IMR-90 (cell line): Measurements from ENCODE around the gene CD99L2. TPM values are rescaled to one million over a fixed set of nuclear protein-coding genes. Genes with fewer than 3 reads are reported as not detected.

Source experiments
- ATAC-seq: fragments of 200-7000 bp; cut with Tn5 transposase; 2 replicates; pipeline ENCODE4 v1.9.1; 2020; ENCODE audit warnings: low read depth, mild to moderate bottlenecking, moderate library complexity
- BruUV-seq: library from RNA; stranded (reverse); fragments of 400-500 nt; replicated peaks from 2 replicates; lab custom pipeline; 2021; lab: Mats Ljungman, UMichigan
- CTCF ChIA-PET: fragments of 300-600 bp; formaldehyde crosslinking; extraction: SDS; loops from one replicate; lab custom pipeline; 2021; ENCODE audit warnings: antibody characterized with exemption; lab: Yijun Ruan, JAX
- POLR2A ChIA-PET: fragments of 300-600 bp; sonication (Branson Sonifier 250); formaldehyde crosslinking; loops from one replicate; lab custom pipeline; 2022; ENCODE audit warnings: antibody characterized with exemption; ENCODE audit not compliant: unreplicated experiment; lab: Charles Lee
- DNase-seq: peaks from one replicate; pipeline ENCODE4 v3.0.0; 2013
- H2AFZ ChIP-seq: replicated peaks from 2 replicates; pipeline ENCODE3; 2013; ENCODE audit warnings: low read length, mild to moderate bottlenecking; ENCODE audit not compliant: poor library complexity
- H2AK5ac ChIP-seq: 2 replicates; pipeline ENCODE4 v1.6.1; 2013; ENCODE audit warnings: low read depth, low read length, inconsistent platforms
- H2AK9ac ChIP-seq: replicated peaks from 2 replicates; pipeline ENCODE3; 2013; ENCODE audit warnings: mild to moderate bottlenecking, low read depth, low read length, moderate library complexity; ENCODE audit not compliant: poor library complexity
- H2BK120ac ChIP-seq: 2 replicates; pipeline ENCODE4 v1.6.1; 2013; ENCODE audit warnings: low read depth, low read length, inconsistent platforms
- H2BK15ac ChIP-seq: 3 replicates; pipeline ENCODE4 v1.6.1; 2013; ENCODE audit warnings: low read depth, low read length, inconsistent platforms
- H2BK20ac ChIP-seq: 2 replicates; pipeline ENCODE4 v1.6.1; 2013; ENCODE audit warnings: low read depth, mild to moderate bottlenecking, inconsistent platforms, low read length, moderate library complexity
- H2BK5ac ChIP-seq: 2 replicates; pipeline ENCODE4 v1.6.1; 2013; ENCODE audit warnings: mild to moderate bottlenecking, low read depth, low read length, inconsistent platforms; ENCODE audit not compliant: poor library complexity, severe bottlenecking
- H3K14ac ChIP-seq: replicated peaks from 2 replicates; pipeline ENCODE4 v1.6.1; 2013; ENCODE audit warnings: low read depth, low read length, inconsistent platforms
- H3K18ac ChIP-seq: 2 replicates; pipeline ENCODE4 v1.6.1; 2013; ENCODE audit warnings: low read depth, low read length, control low read depth
- H3K23ac ChIP-seq: 2 replicates; pipeline ENCODE4 v1.6.1; 2013; ENCODE audit warnings: low read depth, low read length, inconsistent platforms
- H3K27ac ChIP-seq: 2 replicates; pipeline ENCODE4 v1.5.1; 2013; ENCODE audit warnings: mild to moderate bottlenecking, control low read depth, low read length; ENCODE audit not compliant: insufficient read depth
- H3K27me3 ChIP-seq: 2 replicates; pipeline ENCODE4 v1.6.1; 2013; ENCODE audit warnings: low read length; ENCODE audit not compliant: control insufficient read depth, insufficient read depth
- H3K36me3 ChIP-seq: 2 replicates; pipeline ENCODE4 v1.6.1; 2013; ENCODE audit warnings: low read length, mixed read lengths; ENCODE audit not compliant: control insufficient read depth, insufficient read depth
- H3K4ac ChIP-seq: 2 replicates; pipeline ENCODE4 v1.6.1; 2013; ENCODE audit warnings: low read depth, low read length, inconsistent platforms
- H3K4me1 ChIP-seq: 2 replicates; pipeline ENCODE4 v1.6.1; 2013; ENCODE audit warnings: low read length, mixed read lengths; ENCODE audit not compliant: control insufficient read depth, insufficient read depth
- H3K4me2 ChIP-seq: 2 replicates; pipeline ENCODE4 v1.6.1; 2013; ENCODE audit warnings: low read depth, mild to moderate bottlenecking, control low read depth, low read length, moderate library complexity
- H3K4me3 ChIP-seq: 2 replicates; pipeline ENCODE4 v1.5.1; 2013; ENCODE audit warnings: low read depth, mild to moderate bottlenecking, control low read depth, low read length, moderate library complexity; ENCODE audit not compliant: insufficient read depth
- H3K56ac ChIP-seq: 2 replicates; pipeline ENCODE4 v1.6.1; 2013; ENCODE audit warnings: low read length, inconsistent platforms; ENCODE audit not compliant: insufficient read depth; ENCODE audit errors: extremely low read depth
- H3K79me1 ChIP-seq, 2 experiments: 2 replicates each; pipeline ENCODE4 v1.6.1; 2013; ENCODE audit warnings: low read length in 2 of 2, inconsistent platforms in 1 of 2, low read depth in 1 of 2
- H3K9ac ChIP-seq: 2 replicates; pipeline ENCODE4 v1.6.1; 2013; ENCODE audit warnings: low read depth, low read length, control low read depth
- H3K9me1 ChIP-seq: 2 replicates; pipeline ENCODE4 v1.6.1; 2013; ENCODE audit warnings: low read length, inconsistent platforms; ENCODE audit not compliant: insufficient read depth
- H3K9me3 ChIP-seq: 2 replicates; pipeline ENCODE4 v1.6.1; 2013; ENCODE audit warnings: low read length; ENCODE audit not compliant: control insufficient read depth, insufficient read depth
- H4K20me1 ChIP-seq: 2 replicates; pipeline ENCODE4 v1.6.1; 2013; ENCODE audit warnings: low read length, inconsistent platforms; ENCODE audit not compliant: insufficient read depth
- H4K5ac ChIP-seq: 2 replicates; pipeline ENCODE4 v1.6.1; 2013; ENCODE audit warnings: mild to moderate bottlenecking, low read depth, low read length, control low read depth
- H4K8ac ChIP-seq, 2 experiments: 2 replicates each; pipeline ENCODE4 v1.6.1; 2013; ENCODE audit warnings: low read depth in 2 of 2, low read length in 2 of 2, control low read depth in 1 of 2, inconsistent platforms in 1 of 2
- H4K91ac ChIP-seq: 2 replicates; pipeline ENCODE4 v1.6.1; 2013; ENCODE audit warnings: low read depth, low read length, inconsistent platforms; ENCODE audit not compliant: insufficient read depth
- BHLHE40 ChIP-seq: fragments of 150-350 bp; IDR thresholded peaks from 2 replicates; pipeline ENCODE4 v1.6.1; 2016; ENCODE audit warnings: mild to moderate bottlenecking, low read depth, low read length
- CEBPB ChIP-seq: IDR thresholded peaks from 2 replicates; pipeline ENCODE4 v1.6.1; 2012; ENCODE audit warnings: low read depth, low read length, improper control_type of control experiment
- CHD1 ChIP-seq: IDR thresholded peaks from 2 replicates; pipeline ENCODE4 v1.6.1; 2012; ENCODE audit warnings: low read depth, low read length, improper control_type of control experiment
- FOS ChIP-seq: fragments of 150-350 bp; IDR thresholded peaks from 2 replicates; pipeline ENCODE4 v1.6.1; 2016; ENCODE audit warnings: low read depth, low read length
- MAFK ChIP-seq: IDR thresholded peaks from 2 replicates; pipeline ENCODE4 v1.6.1; 2012; ENCODE audit warnings: low read depth, low read length, improper control_type of control experiment
- MAZ ChIP-seq: IDR thresholded peaks from 2 replicates; pipeline ENCODE4 v1.6.1; 2012; ENCODE audit warnings: low read depth, mild to moderate bottlenecking, low read length, improper control_type of control experiment, moderate library complexity, borderline replicate concordance
- MXI1 ChIP-seq: IDR thresholded peaks from 2 replicates; pipeline ENCODE4 v1.6.1; 2012; ENCODE audit warnings: low read depth, mild to moderate bottlenecking, low read length, moderate library complexity, borderline replicate concordance
- NFE2L2 ChIP-seq: fragments of 150-350 bp; IDR thresholded peaks from 2 replicates; pipeline ENCODE4 v1.6.1; 2016; ENCODE audit warnings: low read depth, mild to moderate bottlenecking, low read length
- POLR2A ChIP-seq: IDR thresholded peaks from 2 replicates; pipeline ENCODE4 v1.6.1; 2012; ENCODE audit warnings: mild to moderate bottlenecking, low read depth, low read length
- RAD21 ChIP-seq: IDR thresholded peaks from 2 replicates; pipeline ENCODE4 v1.6.1; 2012; ENCODE audit warnings: low read length, improper control_type of control experiment
- RCOR1 ChIP-seq: IDR thresholded peaks from 2 replicates; pipeline ENCODE4 v1.6.1; 2012; ENCODE audit warnings: mild to moderate bottlenecking, low read length, improper control_type of control experiment; ENCODE audit not compliant: insufficient replicate concordance
- RFX5 ChIP-seq: IDR thresholded peaks from 2 replicates; pipeline ENCODE4 v1.8.0; 2012; ENCODE audit warnings: low read depth, mild to moderate bottlenecking, low read length, moderate library complexity
- SMC3 ChIP-seq: fragments of 150-350 bp; IDR thresholded peaks from 2 replicates; pipeline ENCODE4 v1.6.1; 2016; ENCODE audit warnings: low read depth, mild to moderate bottlenecking, antibody characterized with exemption, low read length, moderate library complexity
- WGBS, 2 experiments: methylation state at CpG; one replicate each; pipeline versions ENCODE4 v1.1.5 to v1.1.7; 2013; ENCODE audit warnings: missing lambda C conversion rate in 2 of 2; ENCODE audit not compliant: insufficient read length in 1 of 2; ENCODE audit errors: extremely low coverage in 2 of 2; 5-methylcytosine and 5-hydroxymethylcytosine counted together
- dilution Hi-C: fragments of 300-500 bp; cut with HindIII; formaldehyde crosslinking; loops from one replicate; pipeline ENCODE4 v1.14.3; 2018; ENCODE audit warnings: low sequenced_read_pairs; ENCODE audit not compliant: unreplicated experiment
- in situ Hi-C: fragments of 300-500 bp; cut with MboI; formaldehyde crosslinking; loops from 3 replicates; pipeline ENCODE4 v1.14.3; 2019; ENCODE audit warnings: low sequenced_read_pairs, inconsistent platforms, mixed read lengths
- intact Hi-C: fragments of 100-400 bp; cut with micrococcal nuclease; formaldehyde crosslinking; loops from 2 replicates; pipeline ENCODE4 v1.10.0; 2022
- polyA plus RNA-seq, 3 experiments: library from polyadenylated mRNA; depleted of rRNA; stranded (reverse); fragments of >200 nt; gene quantifications; 2 replicates each; pipeline ENCODE4 v1.2.3, GENCODE V29; 2012; ENCODE audit warnings: low replicate concordance in 1 of 3
- total RNA-seq: library from RNA; depleted of rRNA; stranded (reverse); fragments of >200 nt; gene quantifications from 2 replicates; pipeline ENCODE4 v1.2.3, GENCODE V29; 2012
- TF ChIP-seq, protein P1 (sequence below): fragments of 150-350 bp; IDR thresholded peaks from 2 replicates; pipeline ENCODE4 v1.6.1; 2016; ENCODE audit warnings: low read depth, mild to moderate bottlenecking, low read length, moderate library complexity, borderline replicate concordance
- TF ChIP-seq, protein P2 (sequence below): conservative IDR thresholded peaks from 2 replicates; pipeline ENCODE4 v1.5.1; 2012; ENCODE audit warnings: mild to moderate bottlenecking, low read depth, low read length, improper control_type of control experiment

Gene CD99L2
- total and polyA plus RNA-seq, 2 of the 4 experiments (the other 2 are of a cell fraction), result 17.4 to 41.4 TPM

DNA sequence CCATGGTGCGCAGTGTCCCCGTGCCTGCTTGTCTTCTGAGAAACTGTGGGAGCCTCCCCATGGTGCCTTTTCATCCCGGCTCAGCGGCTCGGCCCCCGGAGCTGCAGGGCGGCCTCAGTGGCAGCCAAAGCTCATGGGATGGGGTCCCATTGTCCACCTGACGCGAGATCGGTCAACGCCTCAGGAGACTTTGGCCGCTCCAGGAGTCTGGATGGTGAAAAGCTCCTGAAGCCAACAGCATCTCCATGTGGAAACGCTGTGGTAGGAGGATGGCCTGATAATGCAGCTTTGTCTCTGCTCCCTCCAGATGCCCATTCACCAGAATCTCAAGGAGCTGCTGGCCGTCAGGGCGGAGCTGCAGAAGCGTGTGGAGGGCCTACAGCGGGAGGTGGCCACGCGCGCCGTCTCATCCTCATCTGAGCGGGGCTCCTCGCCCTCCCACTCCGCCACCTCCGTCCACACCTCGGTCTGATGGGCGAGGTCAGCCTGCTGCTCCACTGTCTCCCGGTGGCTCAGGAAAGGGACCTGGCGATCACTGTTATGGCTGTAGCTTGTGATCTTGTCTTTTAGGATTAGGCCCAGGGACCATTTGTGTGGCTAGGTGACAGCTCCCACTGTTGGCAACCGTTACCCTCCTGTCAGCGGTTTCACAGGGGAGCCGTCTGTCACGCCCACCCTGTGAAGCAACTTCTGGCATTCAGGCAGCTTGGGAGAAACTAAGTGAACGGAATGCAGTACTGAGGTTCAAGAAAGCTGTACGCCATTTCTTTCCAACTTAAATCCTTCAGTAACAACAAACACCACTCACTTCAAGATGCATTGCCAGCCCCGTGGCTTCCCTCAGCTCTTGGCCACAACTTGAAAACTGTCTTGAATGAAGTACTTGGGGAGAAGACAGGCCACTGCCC lies 136.0 kb downstream of the CD99L2 start:
- Histone ChIP-seq H2AK9ac (no peak overlapping the region), H4K91ac (no peak overlapping the region), H3K18ac (no peak overlapping the region), H3K9me1 (0 out of 2 replicates have a peak, but pooled peaks cover 2% of the 10 kb centered on the region), H2BK5ac (no peak overlapping the region), H3K27me3 (no peaks in the 10 kb centered on the region), H2AK5ac (no peak overlapping the region), H3K4me2 (no peak overlapping the region), H3K14ac (no peak overlapping the region), H2BK15ac (no peak overlapping the region), H3K4ac (no peak overlapping the region), H4K5ac (no peak overlapping the region), H3K9ac (no peak overlapping the region), H3K79me1 (no peaks in the 10 kb centered on the region), H3K36me3 (peaks cover 2% of the 10 kb centered on the region), H3K4me1 (peaks cover 9% of the 10 kb centered on the region), H3K23ac (no peak overlapping the region), H3K4me3 (no peak overlapping the region), H3K27ac (no peak overlapping the region), H3K56ac (no peak overlapping the region), H2BK20ac (no peak overlapping the region), H2BK120ac (no peak overlapping the region), H2AFZ (no peak overlapping the region), H3K9me3 (0 out of 2 replicates have a peak, but pooled peaks cover 2% of the 10 kb centered on the region), H4K8ac (no peak overlapping the region), H4K20me1 (no peaks in the 10 kb centered on the region; the same call in 1 of the 2 replicates)
- TF ChIP-seq MAZ (no peak), POLR2A (no peak), BHLHE40 (no peak), NFE2L2 (no peak), RFX5 (no peak), RCOR1 (no peak), RAD21 (no peak), MXI1 (no peak), CEBPB (no peak), MAFK (no peak), FOS (no peak), SMC3 (no peak), CHD1 (no peak)
- TF ChIP-seq, protein P1, sequence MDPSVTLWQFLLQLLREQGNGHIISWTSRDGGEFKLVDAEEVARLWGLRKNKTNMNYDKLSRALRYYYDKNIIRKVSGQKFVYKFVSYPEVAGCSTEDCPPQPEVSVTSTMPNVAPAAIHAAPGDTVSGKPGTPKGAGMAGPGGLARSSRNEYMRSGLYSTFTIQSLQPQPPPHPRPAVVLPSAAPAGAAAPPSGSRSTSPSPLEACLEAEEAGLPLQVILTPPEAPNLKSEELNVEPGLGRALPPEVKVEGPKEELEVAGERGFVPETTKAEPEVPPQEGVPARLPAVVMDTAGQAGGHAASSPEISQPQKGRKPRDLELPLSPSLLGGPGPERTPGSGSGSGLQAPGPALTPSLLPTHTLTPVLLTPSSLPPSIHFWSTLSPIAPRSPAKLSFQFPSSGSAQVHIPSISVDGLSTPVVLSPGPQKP, result no peak
- TF ChIP-seq, protein P2, sequence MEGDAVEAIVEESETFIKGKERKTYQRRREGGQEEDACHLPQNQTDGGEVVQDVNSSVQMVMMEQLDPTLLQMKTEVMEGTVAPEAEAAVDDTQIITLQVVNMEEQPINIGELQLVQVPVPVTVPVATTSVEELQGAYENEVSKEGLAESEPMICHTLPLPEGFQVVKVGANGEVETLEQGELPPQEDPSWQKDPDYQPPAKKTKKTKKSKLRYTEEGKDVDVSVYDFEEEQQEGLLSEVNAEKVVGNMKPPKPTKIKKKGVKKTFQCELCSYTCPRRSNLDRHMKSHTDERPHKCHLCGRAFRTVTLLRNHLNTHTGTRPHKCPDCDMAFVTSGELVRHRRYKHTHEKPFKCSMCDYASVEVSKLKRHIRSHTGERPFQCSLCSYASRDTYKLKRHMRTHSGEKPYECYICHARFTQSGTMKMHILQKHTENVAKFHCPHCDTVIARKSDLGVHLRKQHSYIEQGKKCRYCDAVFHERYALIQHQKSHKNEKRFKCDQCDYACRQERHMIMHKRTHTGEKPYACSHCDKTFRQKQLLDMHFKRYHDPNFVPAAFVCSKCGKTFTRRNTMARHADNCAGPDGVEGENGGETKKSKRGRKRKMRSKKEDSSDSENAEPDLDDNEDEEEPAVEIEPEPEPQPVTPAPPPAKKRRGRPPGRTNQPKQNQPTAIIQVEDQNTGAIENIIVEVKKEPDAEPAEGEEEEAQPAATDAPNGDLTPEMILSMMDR, result no peak
- dilution Hi-C loops (no loop called here), in situ Hi-C loops (no loop called here), intact Hi-C loops (no loop called here)
- ATAC-seq (no peak), DNase-seq (no peak)
- BruUV-seq, result no TSS peak
- WGBS, 2 experiments, result 87% methylated on average over 9 of the region's 36 CpGs; no CpG with 5 or more reads in 1 of the 2 experiments
- POLR2A ChIA-PET, result no interaction called here
- CTCF ChIA-PET, result no interaction called here
